ENCODE measurements around the gene DNER.
"Not testable (repeated sequence)": the region's sequence is repeated elsewhere in the genome, so short reads cannot be mapped to it uniquely, and the experiment has no call there.

Gene DNER

DNA sequence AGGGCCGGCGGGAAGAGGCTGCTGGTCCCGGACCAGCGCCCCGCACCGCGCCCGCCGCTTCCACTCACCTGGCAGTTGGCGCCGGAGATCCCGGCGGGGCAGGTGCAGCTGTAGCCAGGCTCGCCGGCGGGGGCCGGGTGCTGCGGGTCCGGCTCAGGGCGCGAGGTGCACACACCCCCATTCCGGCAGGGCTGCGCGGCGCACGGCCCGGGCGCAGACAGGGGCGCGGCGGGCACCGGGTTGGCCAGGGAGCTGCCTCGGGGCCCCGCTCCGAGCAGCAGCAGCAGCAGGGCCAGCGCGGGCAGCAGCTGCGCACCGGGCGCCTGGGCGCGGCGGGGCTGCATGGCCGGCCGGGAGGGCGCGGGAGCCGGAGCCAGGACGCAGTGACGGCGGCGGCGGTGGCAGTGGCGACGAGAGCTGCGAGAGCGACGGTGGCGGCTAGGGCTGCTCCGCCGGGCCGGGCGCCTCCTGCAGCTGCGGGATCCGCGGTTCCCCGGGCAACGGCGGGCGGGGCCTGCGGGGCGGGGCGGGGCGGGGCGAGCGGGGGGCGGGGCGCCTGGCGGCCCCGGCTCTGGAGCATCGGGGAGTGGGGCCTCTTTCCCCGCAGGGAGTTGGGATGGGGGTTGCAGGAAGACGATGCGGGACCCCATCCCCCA lies at the start of gene DNER:
TSS of gene DNER (minus strand) at position 476 of the 656 bp plus-strand sequence. CDS start at position 344, 132 bp downstream.
- peak; percentile 23 for DNase-seq

DNA sequence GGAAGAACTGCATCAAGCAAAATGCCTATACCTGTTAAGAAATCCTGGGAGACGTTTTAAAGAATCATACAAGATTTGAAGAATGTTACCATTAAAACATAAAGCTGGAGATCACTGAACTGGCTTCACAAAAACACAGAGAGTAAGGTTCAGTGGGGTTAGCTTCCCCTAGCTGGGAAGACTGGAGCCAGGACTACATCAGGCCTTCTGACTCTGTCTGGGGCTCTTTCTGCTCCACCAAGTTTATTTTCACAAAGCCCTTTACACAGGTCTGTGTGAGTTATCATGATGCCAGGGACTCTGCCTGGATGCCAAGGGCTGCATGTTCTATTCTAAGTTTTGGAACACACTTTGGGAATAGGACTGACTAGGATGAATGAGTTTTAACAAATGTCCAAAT lies 47.3 kb upstream of the DNER start:
- DNase-seq, result no peak

- not testable (repeated sequence) for DNase-seq
These were observed 43.1 kb upstream of the DNER start for GRCh38 chr2:229757462-229757861.

DNA sequence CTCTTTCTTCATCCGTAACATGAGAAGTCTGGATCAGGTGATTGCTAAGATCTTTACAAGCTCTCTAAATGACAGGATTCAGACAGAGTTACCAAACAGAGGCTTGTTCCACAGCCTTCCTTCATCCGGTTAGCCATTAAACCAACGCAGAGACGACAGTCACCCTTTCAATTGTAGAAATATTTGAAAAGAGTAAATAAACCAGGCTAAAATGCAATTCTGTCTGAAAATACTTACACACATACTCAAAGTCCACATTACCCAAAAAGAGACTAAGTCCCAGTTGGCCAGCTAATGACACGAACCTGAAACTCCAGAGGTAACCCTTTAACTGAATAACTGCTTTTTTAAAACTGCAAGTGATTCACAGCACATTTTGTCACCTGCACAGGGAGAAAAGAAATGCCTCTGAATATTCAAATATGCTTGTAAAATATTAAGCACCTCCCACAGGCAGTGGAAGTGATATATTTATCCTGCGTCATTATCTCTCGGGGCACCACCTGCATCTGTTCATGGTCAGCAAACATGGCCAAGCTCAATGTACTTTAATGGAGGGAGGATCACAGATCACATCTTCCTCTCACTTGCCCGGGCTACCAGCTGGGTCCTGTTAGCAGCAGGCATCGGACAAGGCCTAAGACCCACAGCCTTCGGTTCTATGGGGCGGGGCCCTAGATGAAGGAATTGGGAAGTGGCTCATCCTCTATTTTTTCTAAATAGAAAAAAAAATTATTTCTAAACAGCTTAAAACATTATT lies 38.8 kb upstream of the DNER start:
- no peak for DNase-seq

DNA sequence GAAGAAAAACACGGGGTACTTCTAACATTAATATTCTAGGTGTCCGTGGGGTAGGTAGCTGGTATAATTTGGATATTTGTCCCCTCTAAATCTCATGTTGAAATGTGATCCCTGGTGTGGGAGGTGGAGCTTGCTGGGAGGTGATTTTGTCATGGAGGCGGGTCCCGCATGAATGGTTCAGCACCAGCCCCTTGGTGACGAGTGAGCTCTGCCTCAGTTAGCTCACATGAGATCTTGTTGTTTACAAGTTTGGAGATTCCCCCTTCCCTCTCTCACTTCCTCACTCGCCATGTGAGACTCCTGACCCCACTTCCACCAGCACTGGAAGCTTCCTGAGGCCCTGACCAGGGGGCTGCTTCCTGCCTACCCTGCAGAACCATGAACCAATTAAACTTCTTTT lies 35.4 kb upstream of the DNER start:
- no peak for DNase-seq

DNA sequence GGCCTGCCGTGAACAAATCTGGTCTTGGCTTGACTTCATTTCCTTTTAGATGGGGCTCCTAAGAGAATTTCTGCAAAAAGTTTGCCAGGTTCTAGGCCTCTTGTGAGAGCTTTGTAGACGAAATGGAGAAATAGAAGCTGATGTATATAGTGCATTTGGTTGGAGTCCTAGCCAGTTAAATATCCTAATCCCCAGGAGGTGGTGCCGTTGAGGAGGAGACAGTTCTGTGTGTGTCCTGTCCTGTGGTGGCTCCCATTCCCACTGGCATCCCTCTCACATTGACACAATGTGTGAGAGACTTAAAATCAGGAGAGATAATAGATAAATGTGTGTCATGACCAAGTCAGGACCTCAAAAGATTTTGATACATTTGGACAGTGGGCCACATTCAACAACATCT lies 34.6 kb upstream of the DNER start:
- DNase-seq, result no peak

- DNase-seq, result not testable (repeated sequence)
These were observed 28.3 kb upstream of the DNER start for GRCh38 chr2:229742691-229743090.

- no peak for DNase-seq
These were observed 25.9 kb upstream of the DNER start for GRCh38 chr2:229740279-229740678.

DNA sequence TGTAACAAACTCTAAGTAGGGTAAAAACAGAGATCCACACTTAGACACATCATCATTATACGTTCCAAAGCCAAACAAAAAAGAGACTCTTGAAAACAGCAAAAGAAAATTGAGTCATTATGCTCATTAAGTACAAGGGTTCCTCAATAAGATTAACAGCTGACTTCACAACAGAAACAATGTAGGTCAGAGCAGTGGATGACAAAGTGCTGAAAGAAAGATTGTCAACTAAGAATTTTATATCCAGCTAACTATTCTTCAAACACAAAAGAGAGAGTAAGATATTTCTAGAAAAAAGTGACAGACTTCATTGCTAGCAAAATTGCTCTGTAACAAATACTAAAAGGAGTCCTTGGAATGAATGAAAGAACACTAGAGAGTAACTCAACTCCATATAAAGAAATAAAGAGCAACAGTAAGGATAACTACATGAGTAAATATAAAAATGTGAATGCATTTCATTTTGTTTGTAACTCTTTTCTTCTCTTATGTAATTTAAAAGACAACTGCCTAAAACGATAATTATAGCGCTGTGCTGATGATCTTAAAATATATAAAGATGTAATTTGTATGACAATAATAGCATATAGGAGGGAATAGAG lies 23.8 kb upstream of the DNER start:
- no peak for DNase-seq

GRCh38 chr2:229734410-229734809 lies 20.1 kb upstream of the DNER start:
- DNase-seq, result no peak

DNA sequence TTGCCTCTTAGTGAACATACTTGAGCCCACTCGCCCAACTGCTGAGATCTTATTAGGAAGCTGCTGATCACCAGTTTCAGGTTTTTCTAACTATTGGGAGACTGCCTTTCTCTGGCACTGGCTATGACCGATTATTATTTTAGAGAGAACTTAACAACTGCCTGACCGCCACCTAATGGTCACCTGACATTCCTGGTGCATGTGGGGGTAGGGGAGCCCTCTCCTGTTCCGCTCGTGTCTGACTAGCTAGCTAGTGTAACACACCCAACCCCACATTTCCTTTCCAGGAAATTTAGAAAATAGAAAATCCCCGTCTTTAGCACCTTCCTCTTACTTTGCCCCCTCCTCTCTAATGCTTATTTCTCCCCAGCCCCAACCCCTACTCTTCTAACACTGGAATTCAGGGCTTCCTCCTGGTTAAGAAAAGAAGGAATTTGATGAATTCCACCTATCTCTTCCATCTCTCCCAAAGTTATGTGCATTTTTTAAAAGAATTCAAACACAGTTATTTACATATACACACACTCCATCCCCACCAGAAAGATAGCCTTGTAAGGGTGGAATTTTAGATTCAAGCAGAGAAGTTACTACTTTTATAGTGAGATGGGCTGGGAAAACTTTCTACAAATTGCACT lies 19.4 kb upstream of the DNER start:
- DNase-seq, result no peak

DNA sequence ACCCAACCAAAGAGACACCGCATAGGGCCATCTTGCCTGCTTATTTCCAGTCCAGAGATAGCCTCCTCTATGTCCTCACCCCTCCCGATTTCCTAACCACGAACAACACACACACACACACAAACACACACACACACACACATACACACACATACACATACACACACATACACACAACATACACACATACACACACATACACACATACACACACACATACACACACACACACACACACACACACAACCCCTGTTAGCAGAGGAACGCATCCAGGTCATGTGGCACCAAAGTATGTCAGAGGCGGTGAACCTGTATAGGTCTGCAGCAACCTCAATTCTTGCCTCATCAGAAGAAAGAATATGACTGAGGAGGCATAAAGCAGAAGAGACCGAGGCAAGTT lies 18.5 kb upstream of the DNER start:
- no peak for DNase-seq

DNA sequence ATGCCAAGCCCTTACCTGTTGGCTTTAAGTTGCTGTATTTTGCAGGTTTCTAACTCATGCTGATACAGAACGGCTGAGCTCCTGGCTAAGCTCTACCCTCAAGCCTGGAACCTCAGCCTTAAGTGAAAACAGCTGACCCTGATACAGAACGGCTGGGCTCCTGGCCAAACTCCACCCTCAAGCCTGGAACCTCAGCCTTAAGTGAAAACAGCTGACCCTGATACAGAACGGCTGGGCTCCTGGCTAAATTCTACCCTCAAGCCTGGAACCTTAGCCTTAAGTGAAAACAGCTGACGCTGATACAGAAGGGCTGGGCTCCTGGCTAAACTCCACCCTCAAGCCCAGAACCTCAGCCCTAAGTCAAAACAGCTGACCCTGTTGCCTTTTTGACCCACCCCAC lies 17.6 kb upstream of the DNER start:
- no peak for DNase-seq

DNA sequence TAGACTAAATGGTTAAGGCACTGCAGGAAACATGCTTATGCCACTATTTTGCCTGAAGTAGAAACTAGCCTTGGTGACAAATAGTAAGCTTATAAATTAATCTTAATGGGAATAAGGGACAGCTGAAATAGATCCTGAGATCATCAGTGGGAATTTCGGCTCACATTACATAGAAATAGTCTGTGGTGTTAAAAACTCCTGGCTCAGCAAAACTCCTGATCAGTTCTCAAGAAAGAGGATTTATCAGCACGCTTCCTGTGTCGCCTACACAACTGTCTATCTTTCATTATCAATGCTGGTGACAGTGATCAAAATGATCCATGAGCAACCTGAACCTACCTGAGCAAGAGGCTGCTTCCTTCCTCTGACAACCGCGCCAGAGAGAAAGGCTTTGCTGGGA lies 17.0 kb upstream of the DNER start:
- DNase-seq, result no peak

- DNase-seq, result no peak
These were observed 14.0 kb upstream of the DNER start for GRCh38 chr2:229728370-229728769.

DNA sequence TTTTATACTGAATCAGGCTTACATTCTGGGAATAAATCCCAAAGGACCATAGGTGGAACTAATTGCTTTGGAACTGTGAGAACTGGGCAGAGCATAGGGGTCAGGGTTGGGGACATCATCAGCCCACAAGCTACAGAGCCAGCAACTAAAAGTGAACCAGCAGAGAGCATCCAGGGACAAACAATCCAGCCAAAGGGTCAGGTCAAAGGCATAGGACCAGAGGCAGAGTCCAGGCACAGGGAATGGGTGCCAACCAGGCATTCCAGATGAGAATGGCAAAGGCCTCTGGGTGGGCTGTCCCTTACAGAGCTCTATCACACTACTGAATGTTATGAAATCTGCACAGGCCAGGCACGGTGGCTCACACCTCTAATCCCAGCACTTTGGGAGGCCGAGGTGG lies 12.3 kb upstream of the DNER start:
- DNase-seq, result no peak

GRCh38 chr2:229725716-229726574 lies 11.6 kb upstream of the DNER start:
- no peak for DNase-seq

GRCh38 chr2:229723192-229723591 lies 8.8 kb upstream of the DNER start:
- not testable (repeated sequence) for DNase-seq

DNA sequence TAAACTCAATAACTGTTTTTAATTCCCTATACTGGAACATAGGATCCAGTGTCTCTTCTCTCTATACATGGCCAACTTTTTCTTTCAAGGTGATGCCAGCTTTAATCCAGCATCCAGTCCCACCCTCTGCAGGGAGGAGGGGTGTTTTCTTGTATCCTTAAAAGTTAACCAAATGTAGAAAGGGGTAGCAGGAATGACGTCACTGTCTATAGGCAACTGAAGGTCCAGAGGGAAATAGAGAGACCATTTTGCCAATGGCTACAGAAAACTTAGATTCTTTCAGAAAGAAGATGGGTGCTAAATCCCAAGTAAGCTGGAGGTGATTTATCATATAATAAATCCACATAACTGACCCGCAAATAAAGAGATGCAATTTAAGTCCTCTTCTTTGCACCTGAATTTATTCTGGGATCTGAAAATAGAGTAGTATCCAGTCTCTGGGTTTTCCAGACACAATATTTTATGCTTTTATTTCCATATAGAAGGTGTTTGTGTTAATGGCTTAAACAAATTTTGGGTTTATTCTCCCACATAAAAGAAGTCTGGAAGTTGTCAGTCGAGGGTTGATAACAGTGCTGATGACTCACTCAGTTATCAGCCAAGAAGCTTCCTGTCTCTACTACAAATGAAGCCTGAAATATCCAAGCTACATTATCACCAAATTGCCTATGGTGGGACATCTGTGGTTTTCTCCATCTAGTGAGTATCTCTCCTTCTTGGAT lies 5.7 kb upstream of the DNER start:
- DNase-seq, result no peak

DNA sequence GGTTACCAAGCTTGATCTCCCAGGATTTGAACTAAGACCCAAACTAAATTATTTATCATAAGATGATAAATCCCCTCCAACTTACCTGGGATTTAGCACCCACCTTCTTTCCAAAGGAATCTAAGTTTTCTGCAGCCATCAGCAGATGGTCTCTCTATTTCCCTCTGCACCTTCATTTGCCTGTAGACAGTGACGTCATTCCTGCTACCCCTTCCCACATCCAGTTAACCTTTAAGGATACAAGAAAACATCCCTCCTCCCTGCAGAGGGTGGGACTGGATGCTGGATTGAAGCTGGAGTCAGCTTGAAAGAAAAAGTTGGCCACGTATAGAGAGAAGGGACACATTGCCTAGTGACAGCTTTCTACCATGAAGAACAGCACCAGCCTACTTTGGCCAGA lies 3.7 kb upstream of the DNER start:
- no peak for DNase-seq

DNA sequence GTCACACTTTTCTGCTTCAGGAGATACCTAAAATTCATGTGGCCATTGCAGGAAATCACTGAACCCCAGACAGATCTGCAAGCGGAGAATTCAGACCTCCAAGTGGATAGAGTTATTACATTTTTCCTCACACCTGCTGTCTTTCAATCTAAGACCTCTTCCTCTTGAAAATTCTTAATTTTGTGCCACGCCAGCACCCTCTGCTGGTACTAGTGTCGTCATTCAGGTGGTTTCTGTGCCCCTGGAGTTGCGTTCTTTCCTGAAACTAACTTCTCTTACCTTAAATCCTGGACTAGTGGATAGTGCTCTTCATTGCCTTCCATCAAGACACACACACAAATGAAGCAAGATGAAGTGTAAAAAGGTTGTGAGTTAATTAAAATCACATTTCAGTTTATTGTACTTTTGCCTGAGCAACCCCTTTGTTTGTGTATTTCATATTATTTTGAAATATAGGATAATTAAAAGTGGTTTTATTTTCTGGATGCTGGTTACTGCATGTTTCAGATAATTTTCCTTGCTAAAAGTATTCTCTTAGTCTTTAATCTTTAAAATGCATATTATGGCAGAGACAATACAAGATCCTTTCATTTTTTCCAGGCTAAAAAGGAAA lies 1.6 kb upstream of the DNER start:
- peak; percentile 30 for DNase-seq

Measured in CD4-positive, alpha-beta T cell treated with Interleukin-6 for 4 hours (primary cell).